ENCODE results near the gene MCF2L2. TPM values are rescaled to one million over a fixed set of nuclear protein-coding genes. Genes with fewer than 3 reads are reported as not detected.

MCF2L2 gene
- total and polyA plus RNA-seq, 11 donors = 0.12 to 1.4 (median 0.23) TPM; not detected in 1

DNA sequence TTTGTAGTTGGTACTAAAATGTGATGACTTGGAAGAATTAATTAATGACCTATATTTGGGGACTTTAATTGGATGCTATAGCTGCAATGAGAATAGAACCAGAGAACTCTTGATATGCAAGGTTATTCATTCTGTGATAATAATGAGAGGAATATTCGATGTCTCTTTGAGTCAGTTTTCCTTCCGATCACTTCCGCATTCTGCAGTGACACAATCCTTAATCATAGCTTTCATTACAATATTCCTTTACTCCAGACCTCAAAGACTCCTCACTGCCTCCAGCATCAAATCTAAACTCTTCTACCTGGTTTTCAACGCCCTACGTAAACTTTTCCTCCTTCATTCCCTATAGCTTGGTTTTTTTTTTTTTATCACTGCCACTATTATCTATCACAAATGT is 153.8 kb downstream of the MCF2L2 start:
- no peak for DNase-seq
- no peak for TF ChIP-seq POLR2A (IDR thresholded peaks at IDR 0.05)
- no peak for TF ChIP-seq CTCF (IDR thresholded peaks at IDR 0.05)

DNA sequence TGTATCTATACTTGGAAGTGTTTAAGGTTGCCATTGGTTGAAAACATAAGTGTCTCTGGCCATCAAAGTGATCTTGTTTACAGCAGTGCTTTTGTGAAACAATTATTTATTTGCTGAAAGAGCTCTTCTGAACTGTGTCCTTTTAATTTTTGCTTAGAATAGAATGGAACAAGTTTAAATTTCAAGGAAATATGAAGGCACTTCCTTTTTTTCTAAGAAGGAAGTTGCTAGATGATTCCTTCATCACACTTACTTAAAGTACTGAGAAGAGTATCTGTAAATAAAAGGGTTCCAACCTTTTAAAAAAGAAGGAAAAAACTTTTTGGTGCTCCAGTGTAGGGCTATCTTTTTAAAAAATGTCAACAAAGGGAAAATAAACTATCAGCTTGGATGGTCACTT is 155.6 kb downstream of the MCF2L2 start:
- Histone ChIP-seq H3K27ac (peak overlapping the region in 1 of 12 donors; percentile 9), H3K4me3 (no peak overlapping the region), H3K27me3 (no peaks in the 10 kb centered on the region), H3K9me3 (no peaks in the 10 kb centered on the region), H3K4me1 (peaks cover 0 to 54% (median 0%) of the 10 kb centered on the region in 12 donors), H3K36me3 (peaks cover 0 to 18% (median 9%) of the 10 kb centered on the region in 9 donors)
- DNase-seq = no peak
- TF ChIP-seq POLR2A (IDR thresholded peaks at IDR 0.05) (no peak), CTCF (IDR thresholded peaks at IDR 0.05) (no peak)
- no peak for ATAC-seq
- intact Hi-C loops (cut with DNase I) = no loop called here

More for the DNA sequence above, 153.8 kb downstream of the MCF2L2 start:
- Histone ChIP-seq H3K27ac (peak overlapping the region in 1 of 12 donors; percentile 77), H3K9me3 (no peaks in the 10 kb centered on the region), H3K4me3 (no peak overlapping the region), H3K4me1 (peaks cover 0 to 50% (median 0%) of the 10 kb centered on the region in 12 donors), H3K27me3 (no peaks in the 10 kb centered on the region), H3K36me3 (peaks cover 0 to 16% (median 9%) of the 10 kb centered on the region in 9 donors)
- WGBS, 4 donors = 92 to 94% (median 93%) methylated on average over 5 of the region's 5 CpGs
- ATAC-seq = no peak
- intact Hi-C loops (cut with DNase I) = no loop called here

DNA sequence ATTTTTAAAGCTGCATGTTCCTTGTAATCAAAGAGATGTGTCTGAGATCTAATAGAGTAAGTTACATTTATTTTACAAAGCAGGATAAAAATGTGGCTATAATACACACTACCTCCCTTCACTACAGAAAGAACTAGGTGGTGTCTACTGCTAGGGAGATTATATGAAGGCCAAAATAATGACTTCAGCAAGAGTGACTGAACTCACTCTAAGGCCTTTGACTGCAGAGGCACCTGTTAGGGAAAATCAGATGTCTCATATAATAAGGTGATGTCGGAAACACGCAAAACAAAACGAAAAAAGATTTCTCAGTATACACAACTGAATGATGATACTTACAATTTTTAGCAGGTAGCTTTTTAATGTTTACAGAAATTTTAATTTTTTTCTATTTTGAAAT is 156.3 kb downstream of the MCF2L2 start:
- H3K36me3 ChIP-seq = peaks cover 0 to 18% (median 9%) of the 10 kb centered on the region in 9 donors
- no peaks in the 10 kb centered on the region for H3K27me3 ChIP-seq
- no peak overlapping the region for H3K4me3 ChIP-seq
- ATAC-seq (no peak), DNase-seq (no peak)
- intact Hi-C loops (cut with DNase I) = no loop called here
- H3K9me3 ChIP-seq = no peaks in the 10 kb centered on the region
- WGBS, 4 donors = 96 to 97% (median 96%) methylated on average over 3 of the region's 3 CpGs
- peak overlapping the region in 1 of 12 donors; percentile 9 for H3K27ac ChIP-seq
- peaks cover 0 to 54% (median 0%) of the 10 kb centered on the region in 12 donors for H3K4me1 ChIP-seq
- TF ChIP-seq POLR2A (IDR thresholded peaks at IDR 0.05) (no peak), CTCF (IDR thresholded peaks at IDR 0.05) (no peak)

GRCh38 chr3:183270344-183270743 is 158.1 kb downstream of the MCF2L2 start:
- Histone ChIP-seq H3K4me1 (peaks cover 0 to 57% (median 5%) of the 10 kb centered on the region in 12 donors), H3K27me3 (no peaks in the 10 kb centered on the region), H3K9me3 (no peaks in the 10 kb centered on the region), H3K27ac (no peak overlapping the region), H3K4me3 (no peak overlapping the region), H3K36me3 (peaks cover 0 to 18% (median 9%) of the 10 kb centered on the region in 9 donors)
- DNase-seq (no peak), ATAC-seq (no peak)
- TF ChIP-seq POLR2A (IDR thresholded peaks at IDR 0.05) (no peak), CTCF (IDR thresholded peaks at IDR 0.05) (no peak)
- WGBS, 4 donors = 80 to 86% (median 83%) methylated on average over 7 of the region's 7 CpGs
- intact Hi-C loops (cut with DNase I) = no loop called here
